ENCODE measurements around the gene STARD3. TPM values are rescaled to one million over a fixed set of nuclear protein-coding genes. Genes with fewer than 3 reads are reported as not detected.

STARD3 gene
- total and polyA plus RNA-seq, 2 of the 13 experiments (the other 11 are each of a cell fraction or from before 2014, with no cell fraction given), result 34.6 to 100 TPM

DNA sequence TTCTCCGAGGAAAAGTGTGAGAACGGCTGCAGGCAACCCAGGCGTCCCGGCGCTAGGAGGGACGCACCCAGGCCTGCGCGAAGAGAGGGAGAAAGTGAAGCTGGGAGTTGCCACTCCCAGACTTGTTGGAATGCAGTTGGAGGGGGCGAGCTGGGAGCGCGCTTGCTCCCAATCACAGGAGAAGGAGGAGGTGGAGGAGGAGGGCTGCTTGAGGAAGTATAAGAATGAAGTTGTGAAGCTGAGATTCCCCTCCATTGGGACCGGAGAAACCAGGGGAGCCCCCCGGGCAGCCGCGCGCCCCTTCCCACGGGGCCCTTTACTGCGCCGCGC is 62.8 kb downstream of the STARD3 start, which contains the start of gene ERBB2 (continued):
- TF ChIP-seq, protein P1, sequence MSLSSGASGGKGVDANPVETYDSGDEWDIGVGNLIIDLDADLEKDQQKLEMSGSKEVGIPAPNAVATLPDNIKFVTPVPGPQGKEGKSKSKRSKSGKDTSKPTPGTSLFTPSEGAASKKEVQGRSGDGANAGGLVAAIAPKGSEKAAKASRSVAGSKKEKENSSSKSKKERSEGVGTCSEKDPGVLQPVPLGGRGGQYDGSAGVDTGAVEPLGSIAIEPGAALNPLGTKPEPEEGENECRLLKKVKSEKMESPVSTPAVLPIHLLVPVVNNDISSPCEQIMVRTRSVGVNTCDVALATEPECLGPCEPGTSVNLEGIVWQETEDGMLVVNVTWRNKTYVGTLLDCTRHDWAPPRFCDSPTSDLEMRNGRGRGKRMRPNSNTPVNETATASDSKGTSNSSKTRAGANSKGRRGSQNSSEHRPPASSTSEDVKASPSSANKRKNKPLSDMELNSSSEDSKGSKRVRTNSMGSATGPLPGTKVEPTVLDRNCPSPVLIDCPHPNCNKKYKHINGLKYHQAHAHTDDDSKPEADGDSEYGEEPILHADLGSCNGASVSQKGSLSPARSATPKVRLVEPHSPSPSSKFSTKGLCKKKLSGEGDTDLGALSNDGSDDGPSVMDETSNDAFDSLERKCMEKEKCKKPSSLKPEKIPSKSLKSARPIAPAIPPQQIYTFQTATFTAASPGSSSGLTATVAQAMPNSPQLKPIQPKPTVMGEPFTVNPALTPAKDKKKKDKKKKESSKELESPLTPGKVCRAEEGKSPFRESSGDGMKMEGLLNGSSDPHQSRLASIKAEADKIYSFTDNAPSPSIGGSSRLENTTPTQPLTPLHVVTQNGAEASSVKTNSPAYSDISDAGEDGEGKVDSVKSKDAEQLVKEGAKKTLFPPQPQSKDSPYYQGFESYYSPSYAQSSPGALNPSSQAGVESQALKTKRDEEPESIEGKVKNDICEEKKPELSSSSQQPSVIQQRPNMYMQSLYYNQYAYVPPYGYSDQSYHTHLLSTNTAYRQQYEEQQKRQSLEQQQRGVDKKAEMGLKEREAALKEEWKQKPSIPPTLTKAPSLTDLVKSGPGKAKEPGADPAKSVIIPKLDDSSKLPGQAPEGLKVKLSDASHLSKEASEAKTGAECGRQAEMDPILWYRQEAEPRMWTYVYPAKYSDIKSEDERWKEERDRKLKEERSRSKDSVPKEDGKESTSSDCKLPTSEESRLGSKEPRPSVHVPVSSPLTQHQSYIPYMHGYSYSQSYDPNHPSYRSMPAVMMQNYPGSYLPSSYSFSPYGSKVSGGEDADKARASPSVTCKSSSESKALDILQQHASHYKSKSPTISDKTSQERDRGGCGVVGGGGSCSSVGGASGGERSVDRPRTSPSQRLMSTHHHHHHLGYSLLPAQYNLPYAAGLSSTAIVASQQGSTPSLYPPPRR (CRISPR knock-in tag; IDR thresholded peaks at IDR 0.05; ENCODE audit: borderline replicate concordance), result no peak
- no peak for TF ChIP-seq CENPT (CRISPR knock-in tag; IDR thresholded peaks at IDR 0.05; ENCODE audit: low read depth)
- TF ChIP-seq MXD4 (CRISPR knock-in tag; IDR thresholded peaks at IDR 0.05), result no peak
- no peak for TF ChIP-seq TRIM24 (CRISPR knock-in tag; IDR thresholded peaks at IDR 0.05)
- TF ChIP-seq, protein P2, sequence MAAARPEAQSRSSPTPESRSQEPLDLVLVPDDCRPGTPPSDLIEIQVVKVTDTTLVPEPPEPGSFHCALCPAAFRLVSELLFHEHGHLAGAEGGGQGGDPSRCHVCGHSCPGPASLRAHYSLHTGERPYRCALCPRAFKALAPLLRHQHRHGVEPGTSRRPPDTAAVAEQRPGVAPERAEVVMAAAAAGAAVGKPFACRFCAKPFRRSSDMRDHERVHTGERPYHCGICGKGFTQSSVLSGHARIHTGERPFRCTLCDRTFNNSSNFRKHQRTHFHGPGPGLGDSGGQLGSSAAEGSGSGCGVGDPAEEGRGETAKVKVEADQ (CRISPR knock-in tag; IDR thresholded peaks at IDR 0.05; ENCODE audit: borderline replicate concordance), result no peak
- no peak for TF ChIP-seq YY1 (IDR thresholded peaks at IDR 0.05; ENCODE audit: insufficient read depth, insufficient replicate concordance, low read depth, low read length)
- no peak for TF ChIP-seq KLF15 (CRISPR knock-in tag; IDR thresholded peaks at IDR 0.05; ENCODE audit: borderline replicate concordance)
- no peak for TF ChIP-seq ZFP36L1 (CRISPR knock-in tag; IDR thresholded peaks at IDR 0.05)
- TF ChIP-seq, protein P3, sequence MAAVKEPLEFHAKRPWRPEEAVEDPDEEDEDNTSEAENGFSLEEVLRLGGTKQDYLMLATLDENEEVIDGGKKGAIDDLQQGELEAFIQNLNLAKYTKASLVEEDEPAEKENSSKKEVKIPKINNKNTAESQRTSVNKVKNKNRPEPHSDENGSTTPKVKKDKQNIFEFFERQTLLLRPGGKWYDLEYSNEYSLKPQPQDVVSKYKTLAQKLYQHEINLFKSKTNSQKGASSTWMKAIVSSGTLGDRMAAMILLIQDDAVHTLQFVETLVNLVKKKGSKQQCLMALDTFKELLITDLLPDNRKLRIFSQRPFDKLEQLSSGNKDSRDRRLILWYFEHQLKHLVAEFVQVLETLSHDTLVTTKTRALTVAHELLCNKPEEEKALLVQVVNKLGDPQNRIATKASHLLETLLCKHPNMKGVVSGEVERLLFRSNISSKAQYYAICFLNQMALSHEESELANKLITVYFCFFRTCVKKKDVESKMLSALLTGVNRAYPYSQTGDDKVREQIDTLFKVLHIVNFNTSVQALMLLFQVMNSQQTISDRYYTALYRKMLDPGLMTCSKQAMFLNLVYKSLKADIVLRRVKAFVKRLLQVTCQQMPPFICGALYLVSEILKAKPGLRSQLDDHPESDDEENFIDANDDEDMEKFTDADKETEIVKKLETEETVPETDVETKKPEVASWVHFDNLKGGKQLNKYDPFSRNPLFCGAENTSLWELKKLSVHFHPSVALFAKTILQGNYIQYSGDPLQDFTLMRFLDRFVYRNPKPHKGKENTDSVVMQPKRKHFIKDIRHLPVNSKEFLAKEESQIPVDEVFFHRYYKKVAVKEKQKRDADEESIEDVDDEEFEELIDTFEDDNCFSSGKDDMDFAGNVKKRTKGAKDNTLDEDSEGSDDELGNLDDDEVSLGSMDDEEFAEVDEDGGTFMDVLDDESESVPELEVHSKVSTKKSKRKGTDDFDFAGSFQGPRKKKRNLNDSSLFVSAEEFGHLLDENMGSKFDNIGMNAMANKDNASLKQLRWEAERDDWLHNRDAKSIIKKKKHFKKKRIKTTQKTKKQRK (IDR thresholded peaks at IDR 0.05; ENCODE audit: low read length), result no peak
- TF ChIP-seq, protein P4, sequence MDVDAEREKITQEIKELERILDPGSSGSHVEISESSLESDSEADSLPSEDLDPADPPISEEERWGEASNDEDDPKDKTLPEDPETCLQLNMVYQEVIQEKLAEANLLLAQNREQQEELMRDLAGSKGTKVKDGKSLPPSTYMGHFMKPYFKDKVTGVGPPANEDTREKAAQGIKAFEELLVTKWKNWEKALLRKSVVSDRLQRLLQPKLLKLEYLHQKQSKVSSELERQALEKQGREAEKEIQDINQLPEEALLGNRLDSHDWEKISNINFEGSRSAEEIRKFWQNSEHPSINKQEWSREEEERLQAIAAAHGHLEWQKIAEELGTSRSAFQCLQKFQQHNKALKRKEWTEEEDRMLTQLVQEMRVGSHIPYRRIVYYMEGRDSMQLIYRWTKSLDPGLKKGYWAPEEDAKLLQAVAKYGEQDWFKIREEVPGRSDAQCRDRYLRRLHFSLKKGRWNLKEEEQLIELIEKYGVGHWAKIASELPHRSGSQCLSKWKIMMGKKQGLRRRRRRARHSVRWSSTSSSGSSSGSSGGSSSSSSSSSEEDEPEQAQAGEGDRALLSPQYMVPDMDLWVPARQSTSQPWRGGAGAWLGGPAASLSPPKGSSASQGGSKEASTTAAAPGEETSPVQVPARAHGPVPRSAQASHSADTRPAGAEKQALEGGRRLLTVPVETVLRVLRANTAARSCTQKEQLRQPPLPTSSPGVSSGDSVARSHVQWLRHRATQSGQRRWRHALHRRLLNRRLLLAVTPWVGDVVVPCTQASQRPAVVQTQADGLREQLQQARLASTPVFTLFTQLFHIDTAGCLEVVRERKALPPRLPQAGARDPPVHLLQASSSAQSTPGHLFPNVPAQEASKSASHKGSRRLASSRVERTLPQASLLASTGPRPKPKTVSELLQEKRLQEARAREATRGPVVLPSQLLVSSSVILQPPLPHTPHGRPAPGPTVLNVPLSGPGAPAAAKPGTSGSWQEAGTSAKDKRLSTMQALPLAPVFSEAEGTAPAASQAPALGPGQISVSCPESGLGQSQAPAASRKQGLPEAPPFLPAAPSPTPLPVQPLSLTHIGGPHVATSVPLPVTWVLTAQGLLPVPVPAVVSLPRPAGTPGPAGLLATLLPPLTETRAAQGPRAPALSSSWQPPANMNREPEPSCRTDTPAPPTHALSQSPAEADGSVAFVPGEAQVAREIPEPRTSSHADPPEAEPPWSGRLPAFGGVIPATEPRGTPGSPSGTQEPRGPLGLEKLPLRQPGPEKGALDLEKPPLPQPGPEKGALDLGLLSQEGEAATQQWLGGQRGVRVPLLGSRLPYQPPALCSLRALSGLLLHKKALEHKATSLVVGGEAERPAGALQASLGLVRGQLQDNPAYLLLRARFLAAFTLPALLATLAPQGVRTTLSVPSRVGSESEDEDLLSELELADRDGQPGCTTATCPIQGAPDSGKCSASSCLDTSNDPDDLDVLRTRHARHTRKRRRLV (CRISPR knock-in tag; IDR thresholded peaks at IDR 0.05), result no peak
- no peak for TF ChIP-seq ZNF557 (CRISPR knock-in tag; IDR thresholded peaks at IDR 0.05)
- peak; percentile 64; the same call in 1 of the 2 replicates for TF ChIP-seq TBX2 (CRISPR knock-in tag; IDR thresholded peaks at IDR 0.05; ENCODE audit: borderline replicate concordance)
- no peak for TF ChIP-seq POGZ (CRISPR knock-in tag; IDR thresholded peaks at IDR 0.05)
- TF ChIP-seq PHF5A (CRISPR knock-in tag; IDR thresholded peaks at IDR 0.05; ENCODE audit: low read depth, unreplicated experiment), result no peak
- no peak for TF ChIP-seq ZNF839 (CRISPR knock-in tag; IDR thresholded peaks at IDR 0.05; ENCODE audit: borderline replicate concordance)

Measured in HepG2 (cell line).